Stimulated activated CD4-positive, alpha-beta T cell treated with anti-CD3 and anti-CD28 coated beads, Interleukin-4, amount 100 ng/mL, for 1 hour (primary cell): Measurements from ENCODE around the gene SEC23A.
"Not testable (repeated sequence)": the region's sequence is repeated elsewhere in the genome, so short reads cannot be mapped to it uniquely, and the experiment has no call there.

ENCODE experiments used
- DNase-seq: peaks from one replicate; pipeline ENCODE4 v3.0.0-alpha.2; 2020

The SEC23A gene

DNA sequence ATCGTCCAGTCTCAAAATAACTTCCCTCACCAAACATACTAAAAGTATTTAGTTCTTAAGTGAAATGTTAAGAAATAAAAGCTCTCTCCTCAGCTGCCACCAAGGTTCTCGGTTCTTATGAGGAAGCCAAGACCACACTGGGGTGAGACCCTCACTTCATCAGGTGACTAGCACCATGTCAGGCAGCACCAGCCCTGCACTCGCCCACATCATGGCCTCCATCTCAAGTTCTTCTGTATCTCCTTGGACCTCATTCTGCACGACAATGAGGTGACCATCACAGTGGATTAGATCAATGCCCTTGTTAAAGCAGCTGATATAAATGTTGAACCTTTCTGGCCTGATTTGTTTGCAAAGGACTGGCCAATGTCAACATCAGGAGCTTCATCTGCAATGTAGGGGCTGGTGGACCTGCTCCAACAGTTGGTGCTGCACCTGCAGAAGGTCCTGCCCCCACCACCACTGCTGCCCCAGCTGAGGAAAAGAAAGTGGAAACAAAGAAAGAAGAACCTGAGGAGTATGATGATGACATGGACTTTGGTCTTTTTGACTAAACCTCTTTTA is 12.4 kb downstream of the SEC23A start:
- DNase-seq = no peak

DNA sequence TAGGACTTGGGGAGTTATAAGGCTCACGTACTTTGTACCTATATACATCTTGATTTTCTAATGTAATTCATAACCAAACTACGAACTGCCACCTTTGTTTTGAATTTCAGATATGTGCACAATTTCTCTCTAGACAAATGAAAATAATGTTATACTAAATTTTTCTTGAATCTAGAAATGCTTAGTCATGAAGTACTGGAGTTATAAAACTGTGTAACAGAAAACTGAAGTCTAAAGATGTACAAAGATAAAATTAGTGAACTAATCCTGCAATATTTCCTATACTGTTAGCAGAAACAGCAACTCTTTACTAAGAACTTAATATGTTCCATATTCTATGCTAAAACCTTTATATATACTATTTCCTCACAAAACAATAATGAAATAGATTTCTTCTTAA is 15.5 kb downstream of the SEC23A start:
- no peak for DNase-seq

DNA sequence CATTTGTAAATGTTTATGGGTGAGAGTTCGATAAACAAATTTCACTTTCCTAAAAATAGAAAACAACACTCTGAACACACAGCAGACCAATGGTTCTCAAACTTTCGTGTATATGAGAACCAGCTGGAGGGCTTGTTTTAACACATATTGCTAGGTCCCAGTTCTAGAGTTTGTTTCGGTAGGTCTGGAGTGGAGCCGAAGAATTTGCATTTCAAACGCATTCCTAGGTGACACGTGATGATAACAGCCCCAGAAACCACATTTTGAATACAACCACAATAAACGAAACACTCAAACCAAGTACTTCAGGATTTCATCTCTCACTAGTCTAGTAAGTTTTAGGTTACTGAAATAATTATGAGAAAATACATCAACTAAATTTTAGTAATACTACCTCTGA is 17.1 kb downstream of the SEC23A start:
- DNase-seq = no peak

DNA sequence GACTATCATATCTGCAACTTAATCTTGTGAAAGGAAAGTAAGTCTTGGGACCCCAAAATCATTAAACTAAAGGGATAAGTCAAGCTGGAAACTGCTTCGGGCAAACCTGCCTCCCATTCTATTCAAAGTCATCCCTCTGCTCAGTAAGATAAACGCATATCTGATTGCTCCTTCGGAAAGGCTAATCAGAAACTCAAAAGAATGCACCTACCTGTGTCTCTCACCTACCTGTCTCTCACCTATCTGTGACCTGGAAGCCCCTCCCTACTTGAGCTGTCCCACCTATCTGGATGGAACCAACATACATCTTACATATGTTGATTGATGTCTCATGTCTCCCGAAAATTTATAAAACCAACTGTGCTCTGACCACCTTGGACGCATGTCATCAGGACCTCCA is 19.9 kb downstream of the SEC23A start:
- DNase-seq = no peak

DNA sequence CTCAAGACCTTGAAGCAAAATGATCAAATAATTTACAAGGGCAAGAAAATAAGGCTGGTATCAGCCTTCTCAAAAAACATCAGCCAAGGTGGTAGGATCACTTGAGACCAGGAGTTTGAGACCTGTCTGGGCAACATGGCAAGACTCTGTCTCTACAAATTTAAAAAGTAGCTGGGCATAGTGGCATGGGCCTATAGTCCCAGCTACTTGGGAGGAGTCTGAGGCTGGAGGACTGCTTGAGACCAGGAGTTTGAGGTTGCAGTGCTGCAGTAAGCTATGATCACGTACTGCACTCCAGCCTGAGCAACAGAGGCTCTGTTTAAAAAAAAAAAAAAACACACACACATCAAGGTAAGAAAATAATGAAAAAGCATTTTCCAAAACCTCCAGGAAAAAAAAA is 22.1 kb downstream of the SEC23A start:
- no peak for DNase-seq

DNA sequence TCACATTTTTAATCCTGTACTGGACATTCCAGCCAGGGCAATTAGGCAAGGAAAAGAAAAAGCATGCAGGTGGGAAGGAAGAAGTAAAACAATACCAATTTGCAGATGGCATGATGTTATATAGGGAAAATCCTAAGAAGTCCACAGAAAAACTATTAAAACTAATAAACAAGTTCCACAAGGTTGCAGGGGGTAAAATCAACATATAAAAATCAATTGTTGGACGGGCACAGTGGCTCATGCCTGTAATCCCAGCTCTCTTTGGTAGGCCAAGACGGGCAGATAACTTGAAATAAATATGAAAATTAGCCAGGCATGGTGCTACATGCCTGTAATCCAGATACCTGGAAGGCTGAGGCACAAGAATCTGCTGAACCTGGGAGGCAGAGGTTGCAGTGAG is 31.9 kb downstream of the SEC23A start:
- DNase-seq = no peak

DNA sequence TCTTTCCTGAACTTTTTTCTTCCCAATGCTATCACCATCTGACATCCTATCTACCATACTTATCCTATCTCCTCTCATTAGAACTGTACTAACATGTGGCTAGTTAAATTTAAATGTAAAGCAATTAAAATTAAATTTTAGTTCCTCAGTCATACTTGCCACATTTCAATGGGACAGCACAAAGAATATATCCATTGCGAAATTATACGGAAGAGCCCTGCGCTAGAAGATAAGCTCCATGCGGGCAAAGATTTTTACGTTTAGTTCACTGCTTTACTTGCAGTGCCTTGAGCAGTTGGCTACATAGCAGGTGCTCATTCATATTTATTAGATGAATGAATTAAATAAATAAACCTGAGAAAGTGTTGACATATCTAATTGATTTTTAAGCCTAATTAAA is 33.1 kb downstream of the SEC23A start:
- DNase-seq = no peak

DNA sequence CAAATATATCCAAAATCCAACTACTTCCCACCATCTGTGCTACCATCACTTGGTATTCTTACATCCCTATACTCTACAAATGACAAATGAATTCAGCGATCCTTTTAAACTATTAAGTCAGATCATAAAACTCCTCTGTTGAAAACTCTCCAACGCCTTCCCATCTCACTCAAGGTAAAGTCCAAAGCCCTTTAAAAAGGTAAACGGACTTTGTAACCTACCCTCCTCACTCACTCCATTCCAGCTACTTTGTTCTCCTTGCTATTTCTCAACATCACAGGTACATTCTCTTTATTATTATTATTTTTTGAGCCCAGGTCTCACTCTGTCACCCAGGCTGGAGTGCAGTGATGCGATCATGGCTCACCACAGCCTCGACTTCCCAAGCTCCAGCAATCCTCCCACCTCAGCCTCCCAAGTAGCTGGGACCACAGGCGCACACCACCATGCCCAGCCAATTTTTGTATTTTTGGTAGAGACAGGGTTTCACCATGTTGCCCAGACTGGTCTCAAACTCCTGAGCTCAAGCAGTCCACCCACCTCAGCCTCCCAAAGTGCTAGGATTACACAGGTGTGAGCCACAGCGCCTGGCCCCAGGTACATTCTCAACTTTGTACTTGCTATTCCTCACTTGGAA is 33.7 kb downstream of the SEC23A start:
- not testable (repeated sequence) for DNase-seq

DNA sequence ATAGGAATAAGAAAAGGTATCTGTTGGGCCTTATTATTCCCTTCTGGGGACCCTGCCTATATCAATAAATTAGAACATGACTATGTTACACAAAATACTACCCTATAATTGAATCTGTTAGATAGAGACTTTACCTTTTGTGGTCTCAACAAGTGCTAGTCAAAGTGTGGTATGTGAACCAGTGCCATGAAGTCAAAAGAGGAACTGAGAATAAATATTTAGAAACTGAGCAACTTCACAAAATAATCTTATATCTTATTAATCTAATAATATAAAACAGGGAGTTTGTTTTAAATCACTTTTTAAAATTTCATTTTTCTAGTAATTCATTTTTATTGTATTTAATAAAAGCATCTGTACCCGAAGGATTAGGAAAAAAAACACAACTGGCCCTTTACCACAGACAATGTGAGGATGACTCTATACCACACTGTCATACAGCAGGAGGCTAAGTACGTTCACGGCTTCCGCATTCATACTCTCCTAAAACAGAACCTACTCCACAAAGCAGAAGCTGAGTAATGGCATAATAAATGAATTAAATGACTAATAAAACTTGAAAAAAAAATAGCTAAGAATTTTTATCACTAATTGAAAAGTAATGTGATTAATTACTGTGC is 42.1 kb downstream of the SEC23A start:
- DNase-seq = no peak

DNA sequence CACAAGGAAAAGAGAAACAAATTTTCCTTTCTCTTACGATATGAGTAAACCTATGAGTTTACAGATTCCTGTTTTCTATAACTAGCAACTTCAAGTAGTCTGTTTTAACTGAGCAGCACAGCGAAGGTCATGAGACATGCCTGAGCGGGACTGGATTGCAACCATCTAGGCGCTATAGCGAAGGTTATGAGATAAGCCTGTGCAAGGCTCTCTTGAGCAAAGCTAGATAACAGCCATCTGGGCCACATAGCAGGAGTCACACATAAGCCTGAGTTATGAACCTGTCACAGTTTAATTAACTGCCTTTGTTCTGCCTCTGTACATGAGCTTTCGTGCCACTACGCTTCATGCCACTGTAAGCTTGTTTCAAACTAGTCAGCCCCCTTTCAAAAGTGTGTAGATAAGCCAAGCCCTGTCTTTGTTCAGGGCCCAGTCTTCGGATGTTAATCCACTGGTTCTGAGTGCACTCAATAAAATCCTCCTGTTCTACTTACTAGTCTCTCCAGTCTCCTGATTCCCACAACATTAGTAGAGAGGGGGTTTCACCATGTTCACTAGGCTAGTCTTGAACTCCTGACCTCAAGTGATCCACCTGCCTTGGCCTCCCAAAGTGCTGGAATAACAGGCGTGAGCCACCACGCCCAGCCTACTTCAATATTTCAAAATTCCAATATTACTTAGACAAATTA is 47.1 kb downstream of the SEC23A start:
- DNase-seq = no peak

DNA sequence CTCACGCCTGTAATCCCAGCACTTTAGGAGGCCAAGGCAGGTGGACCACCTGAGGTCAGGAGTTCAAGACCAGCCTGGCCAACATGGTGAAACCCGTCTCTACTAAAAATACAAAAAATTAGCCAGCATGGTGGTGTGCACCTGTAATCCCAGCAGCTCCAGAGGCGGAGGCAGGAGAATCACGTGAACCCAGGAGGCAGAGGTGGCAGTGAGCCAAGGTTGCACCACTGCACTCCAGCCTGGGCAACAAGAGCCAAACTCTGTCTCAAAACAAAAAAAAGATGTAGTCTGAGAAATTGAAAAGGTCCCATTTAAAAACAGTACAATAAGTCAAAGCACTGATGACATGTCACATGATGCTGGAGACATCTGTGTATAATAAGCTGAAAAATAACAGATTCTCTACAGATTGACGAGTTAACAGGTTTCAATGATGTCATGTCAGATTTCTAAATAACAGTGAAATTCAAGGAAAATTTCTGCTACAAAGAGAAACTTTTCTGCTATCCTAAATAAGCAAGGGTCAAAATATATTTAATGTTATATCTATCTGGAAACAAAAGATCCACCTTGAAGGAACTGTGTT is 50.1 kb downstream of the SEC23A start:
- DNase-seq = not testable (repeated sequence)

DNA sequence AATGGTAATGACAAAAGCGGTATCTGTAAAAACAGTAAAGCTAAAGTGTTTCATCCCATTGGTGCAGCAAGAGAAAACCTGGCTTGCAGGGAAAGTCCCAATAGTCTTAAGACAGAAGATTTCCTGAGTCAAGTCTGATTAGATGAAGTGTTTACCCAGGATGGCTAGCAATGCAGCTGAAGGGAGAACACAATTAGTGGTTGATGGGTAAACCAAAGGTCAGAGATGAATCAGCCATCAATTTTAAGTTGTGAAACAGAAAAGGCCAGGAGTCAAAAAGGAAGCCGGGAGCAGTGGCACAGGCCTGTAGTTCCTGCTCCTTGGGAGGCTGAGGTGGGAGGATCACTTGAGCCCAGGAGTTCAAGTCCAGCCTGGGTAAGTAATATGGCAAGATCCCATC is 52.6 kb downstream of the SEC23A start:
- no peak for DNase-seq

DNA sequence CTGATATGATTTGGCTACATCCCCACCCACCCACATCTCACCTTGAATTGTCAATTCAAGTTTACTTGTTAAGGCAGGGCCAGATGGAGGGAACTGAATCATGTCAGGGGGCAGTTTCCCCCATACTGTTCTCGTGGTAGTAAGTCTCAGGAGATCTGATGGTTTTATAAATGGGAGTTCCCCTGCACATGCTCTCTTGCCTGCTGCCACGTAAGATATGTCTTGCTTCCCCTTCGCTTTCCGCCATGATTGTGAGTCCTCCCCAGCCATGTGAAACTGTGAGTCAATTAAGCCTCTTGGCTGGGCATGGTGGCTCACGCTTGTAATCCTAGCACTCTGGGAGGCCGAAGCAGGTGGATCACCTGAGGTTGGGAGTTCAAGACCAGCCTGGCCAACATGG is 57.1 kb downstream of the SEC23A start:
- not testable (repeated sequence) for DNase-seq

DNA sequence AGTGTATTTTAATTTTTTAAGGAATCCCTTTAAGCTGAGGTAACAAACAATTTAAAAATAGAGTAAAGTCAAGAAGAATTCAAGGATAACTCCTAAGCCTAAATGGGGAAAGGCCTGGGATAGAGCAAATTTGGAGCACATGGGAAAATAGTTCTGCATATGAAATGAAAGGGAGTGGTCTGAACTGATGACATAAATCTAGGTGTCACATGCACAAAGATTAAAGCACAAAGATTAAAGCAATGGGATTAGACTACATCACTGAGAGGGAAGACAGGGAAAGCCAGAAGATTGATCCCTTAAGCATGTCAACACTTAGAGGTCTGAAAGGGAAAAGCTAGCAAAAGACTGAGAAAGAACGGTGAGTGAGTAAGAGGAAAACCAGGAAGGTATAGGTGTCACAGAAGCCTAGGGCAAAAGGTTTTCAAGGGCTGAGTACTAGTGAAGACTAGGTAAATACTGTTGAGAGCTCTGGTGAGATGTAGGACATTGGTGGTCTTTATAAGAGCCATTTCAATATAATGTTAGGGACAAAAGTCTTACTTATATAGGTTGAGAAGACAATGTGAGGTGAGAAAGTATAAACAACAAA is 59.6 kb downstream of the SEC23A start:
- DNase-seq = no peak

DNA sequence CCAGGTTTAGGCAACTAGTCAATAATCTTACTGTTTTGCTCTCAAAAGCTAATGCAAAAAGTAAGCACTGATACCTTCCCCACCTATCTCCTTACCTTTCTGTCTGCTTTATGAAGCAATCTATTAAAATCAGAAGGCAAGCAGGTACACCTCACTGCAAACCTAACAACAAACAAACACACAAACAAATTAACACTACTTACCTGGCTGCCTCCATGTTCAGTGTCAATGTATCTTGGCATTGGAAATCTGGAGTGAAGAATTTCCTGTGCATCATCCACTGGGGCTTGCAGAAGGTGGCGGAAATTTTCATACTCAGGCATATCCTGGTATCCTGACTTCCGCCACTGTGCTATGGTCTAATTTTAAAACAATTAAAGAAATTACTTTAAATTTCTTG is 62.5 kb downstream of the SEC23A start:
- no peak for DNase-seq

DNA sequence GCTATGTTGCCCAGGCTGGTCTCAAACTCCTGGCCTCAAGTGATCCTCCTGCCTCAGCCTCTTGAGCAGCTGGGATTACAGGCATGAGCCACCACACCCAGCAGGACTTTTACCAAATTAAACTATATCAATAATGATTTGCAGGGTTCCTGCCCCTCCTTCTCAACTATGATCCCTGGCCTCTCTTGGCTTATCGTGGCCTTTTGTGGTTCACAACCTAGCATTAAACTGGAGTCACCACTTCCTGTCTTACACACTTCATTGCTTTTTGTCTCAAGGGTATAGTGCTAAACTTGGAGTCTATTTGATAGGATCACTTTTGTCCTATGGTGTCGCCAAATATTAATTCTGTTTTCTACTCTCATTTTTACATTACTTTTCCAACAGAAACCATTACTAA is 64.5 kb downstream of the SEC23A start:
- no peak for DNase-seq

DNA sequence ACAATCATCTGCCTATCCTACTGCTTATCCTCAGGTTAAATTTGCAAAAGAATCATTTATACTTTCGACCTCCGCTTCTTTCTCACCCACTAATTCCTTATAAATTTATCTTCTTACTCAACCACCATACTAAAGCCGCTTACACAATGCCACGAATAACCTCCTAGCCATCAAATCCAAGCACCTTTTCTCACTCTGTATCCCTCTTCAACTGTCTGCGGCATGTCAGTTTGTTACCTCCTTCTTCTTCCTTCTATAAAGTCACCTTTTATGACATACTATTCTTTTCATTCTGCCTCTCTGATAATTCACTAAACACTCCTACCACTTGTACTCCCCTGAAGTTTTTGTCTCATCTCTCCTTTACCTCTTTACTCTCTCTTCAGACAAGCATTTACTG is 66.3 kb downstream of the SEC23A start:
- no peak for DNase-seq

DNA sequence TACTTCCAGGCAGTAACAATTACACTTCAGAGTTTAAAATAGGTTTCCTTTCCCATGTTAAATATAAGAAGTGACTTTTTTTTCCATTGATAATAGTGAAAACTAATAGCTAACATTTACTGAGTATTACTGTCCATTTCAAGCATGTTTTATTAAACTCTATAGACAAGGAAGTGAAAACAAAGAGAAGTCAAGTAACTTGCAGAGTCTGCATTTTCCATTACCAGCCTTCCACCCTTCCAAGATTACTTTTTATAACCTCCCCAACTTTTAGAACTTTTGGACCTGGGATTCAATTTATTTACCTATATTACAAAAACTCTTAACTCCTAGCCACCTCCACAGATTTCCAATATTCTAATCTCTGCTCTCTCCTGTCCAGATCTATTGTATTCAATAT is 67.7 kb downstream of the SEC23A start:
- no peak for DNase-seq

DNA sequence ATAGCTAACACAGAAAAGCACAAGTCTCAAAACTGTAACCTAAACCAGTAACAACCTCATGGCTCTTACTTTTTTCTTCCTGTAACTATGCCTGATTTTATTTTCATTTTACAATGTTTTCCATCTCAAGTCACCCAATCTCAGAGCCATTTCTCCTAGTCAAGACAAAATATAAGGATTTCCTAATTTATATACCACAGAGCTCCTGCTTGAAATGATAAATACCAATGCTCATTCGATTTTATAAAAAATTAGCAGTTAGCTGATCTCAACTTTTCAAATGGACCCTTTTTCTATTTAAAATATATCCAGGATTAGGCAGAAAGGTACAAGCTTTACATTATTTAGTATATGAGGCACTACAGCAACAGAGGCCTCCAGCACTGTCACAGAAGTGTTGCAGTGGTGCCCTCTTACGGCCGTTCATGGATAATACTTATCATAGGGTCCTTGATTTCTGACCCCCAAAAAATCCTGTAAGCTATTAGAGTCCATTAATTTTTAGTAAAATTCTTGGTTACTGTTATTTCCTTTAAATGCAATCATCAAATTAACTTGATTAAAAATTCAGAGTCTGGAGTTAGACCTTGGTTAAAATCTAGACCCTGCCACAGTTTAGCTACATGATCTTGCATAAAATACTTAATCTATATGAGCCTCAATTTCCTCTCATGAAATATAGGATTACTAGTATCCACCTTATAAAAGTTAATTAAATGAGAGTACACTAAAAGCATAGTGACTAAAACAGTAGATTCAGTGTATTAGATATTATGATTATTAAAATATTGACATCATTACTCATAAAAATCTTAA is 68.3 kb downstream of the SEC23A start:
- DNase-seq = no peak

DNA sequence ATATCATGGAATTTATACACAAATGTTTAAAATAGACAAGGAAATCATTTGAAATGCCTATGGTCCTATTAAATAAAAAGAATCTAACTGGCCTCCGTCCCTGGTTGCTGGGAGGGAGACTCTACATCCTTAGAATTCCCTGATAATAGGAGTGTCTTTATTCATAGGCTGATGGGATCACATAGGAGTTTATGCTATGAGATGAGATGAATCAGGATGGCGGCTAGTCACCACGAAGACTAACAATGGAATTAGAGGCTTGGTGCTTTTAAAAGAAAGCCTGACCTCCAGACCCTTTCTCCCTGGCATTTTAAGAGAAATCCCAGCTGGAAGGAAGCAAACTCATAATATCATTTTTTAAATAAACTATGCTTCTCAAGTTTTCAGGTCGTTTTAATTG is 69.7 kb downstream of the SEC23A start:
- DNase-seq = no peak

DNA sequence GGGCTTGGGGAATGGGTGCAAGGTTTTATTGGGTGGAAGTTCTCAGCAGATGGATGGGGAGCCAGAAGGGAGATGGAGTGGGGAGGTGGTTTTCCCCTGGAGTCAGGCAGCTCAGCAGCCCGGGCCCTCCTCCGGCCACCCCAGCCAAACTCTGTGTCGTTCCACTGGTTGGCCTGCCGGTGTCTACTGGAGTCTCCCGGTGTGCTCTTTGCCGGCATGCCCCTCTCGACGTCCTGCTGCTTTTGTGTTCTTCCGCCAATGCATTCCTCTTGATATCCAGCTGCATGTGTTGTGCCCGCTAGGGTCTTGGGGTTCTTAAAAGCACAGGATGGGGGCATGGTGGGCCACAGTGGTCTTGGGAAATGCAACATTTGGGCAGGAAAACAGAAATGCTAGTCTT is 72.8 kb downstream of the SEC23A start:
- DNase-seq = no peak

DNA sequence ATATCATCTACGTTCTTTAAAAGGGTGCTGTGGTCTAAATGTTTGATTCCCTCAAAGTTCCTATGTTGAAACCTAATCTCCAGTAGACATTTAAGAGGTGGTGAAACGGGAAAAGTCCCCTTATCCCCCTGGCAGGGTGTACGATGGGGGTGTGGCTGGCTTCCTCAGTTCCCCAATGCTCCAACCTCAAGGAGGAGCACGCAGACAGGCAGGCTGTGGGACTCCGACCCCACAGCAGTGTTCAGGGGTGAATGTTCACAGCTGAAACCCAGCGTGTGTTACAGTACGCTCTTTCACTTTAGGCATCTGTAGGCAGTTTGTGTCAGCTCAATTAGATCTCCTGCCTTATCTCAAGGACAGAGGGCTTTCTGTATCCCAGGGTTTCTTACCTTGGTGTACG is 73.2 kb downstream of the SEC23A start:
- no peak for DNase-seq

DNA sequence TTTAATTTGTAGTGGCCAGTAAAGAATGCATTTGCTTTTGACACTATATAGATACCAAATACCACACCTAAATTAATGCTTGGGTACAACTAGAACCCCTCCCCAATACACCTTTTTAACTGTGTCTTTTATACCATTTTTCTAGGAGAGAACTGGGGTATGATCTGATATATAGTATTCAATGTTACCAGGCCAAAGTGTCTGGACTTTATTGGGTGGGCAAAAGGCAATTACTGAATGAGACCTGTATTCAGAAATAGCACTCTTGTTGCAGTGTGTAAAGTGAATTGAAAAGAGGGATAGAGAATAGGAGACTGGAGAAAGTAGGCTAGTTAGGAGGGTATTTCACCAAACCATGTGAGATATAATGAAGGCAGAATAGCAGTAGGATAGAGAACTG is 74.4 kb downstream of the SEC23A start:
- DNase-seq = no peak
